NOMO-1 treated with DMSO at 0.1 percent for 48 hours (cell line): Measurements from ENCODE around the gene DHFR.
A peak's percentile ranks its signal among the peaks of the same experiment; 100 is the strongest.
"Not testable (repeated sequence)": the region's sequence is repeated elsewhere in the genome, so short reads cannot be mapped to it uniquely, and the experiment has no call there.

Experiments used
- DNase-seq: peaks from one replicate; lab custom pipeline; 2025; ENCODE audit not compliant: unreplicated experiment; lab: John Stamatoyannopoulos, UW

The DHFR gene

GRCh38 chr5:80600943-80601693 is 53.7 kb downstream of the DHFR start:
- DNase-seq: peak; percentile 56

- no peak for DNase-seq
Observed at GRCh38 chr5:80597500-80597899, 57.3 kb downstream of the DHFR start.

GRCh38 chr5:80594810-80595209 is 60.0 kb downstream of the DHFR start:
- no peak for DNase-seq

GRCh38 chr5:80592761-80593160 is 62.0 kb downstream of the DHFR start:
- no peak for DNase-seq

- no peak for DNase-seq
Observed at GRCh38 chr5:80592105-80592504, 62.7 kb downstream of the DHFR start.

GRCh38 chr5:80591352-80591751 is 63.4 kb downstream of the DHFR start:
- DNase-seq: no peak

GRCh38 chr5:80590766-80591165 is 64.0 kb downstream of the DHFR start:
- DNase-seq: no peak

GRCh38 chr5:80588858-80589540 is 65.8 kb downstream of the DHFR start:
- no peak for DNase-seq

GRCh38 chr5:80584770-80585169 is 70.0 kb downstream of the DHFR start:
- DNase-seq: no peak

GRCh38 chr5:80580291-80580690 is 74.5 kb downstream of the DHFR start:
- not testable (repeated sequence) for DNase-seq

GRCh38 chr5:80579050-80579449 is 75.7 kb downstream of the DHFR start:
- DNase-seq: no peak

- no peak for DNase-seq
Observed at GRCh38 chr5:80577707-80578106, 77.1 kb downstream of the DHFR start.

- DNase-seq: no peak
Observed at GRCh38 chr5:80576383-80576782, 78.4 kb downstream of the DHFR start.
